ENCODE data around the gene MDM2. TPM values are rescaled to one million over a fixed set of nuclear protein-coding genes. Genes with fewer than 3 reads are reported as not detected.

The MDM2 gene
- total and polyA plus RNA-seq, 2 of the 8 experiments (the other 6 are each of a cell fraction or from before 2014, with no cell fraction given), result 15.1 to 115 TPM

DNA sequence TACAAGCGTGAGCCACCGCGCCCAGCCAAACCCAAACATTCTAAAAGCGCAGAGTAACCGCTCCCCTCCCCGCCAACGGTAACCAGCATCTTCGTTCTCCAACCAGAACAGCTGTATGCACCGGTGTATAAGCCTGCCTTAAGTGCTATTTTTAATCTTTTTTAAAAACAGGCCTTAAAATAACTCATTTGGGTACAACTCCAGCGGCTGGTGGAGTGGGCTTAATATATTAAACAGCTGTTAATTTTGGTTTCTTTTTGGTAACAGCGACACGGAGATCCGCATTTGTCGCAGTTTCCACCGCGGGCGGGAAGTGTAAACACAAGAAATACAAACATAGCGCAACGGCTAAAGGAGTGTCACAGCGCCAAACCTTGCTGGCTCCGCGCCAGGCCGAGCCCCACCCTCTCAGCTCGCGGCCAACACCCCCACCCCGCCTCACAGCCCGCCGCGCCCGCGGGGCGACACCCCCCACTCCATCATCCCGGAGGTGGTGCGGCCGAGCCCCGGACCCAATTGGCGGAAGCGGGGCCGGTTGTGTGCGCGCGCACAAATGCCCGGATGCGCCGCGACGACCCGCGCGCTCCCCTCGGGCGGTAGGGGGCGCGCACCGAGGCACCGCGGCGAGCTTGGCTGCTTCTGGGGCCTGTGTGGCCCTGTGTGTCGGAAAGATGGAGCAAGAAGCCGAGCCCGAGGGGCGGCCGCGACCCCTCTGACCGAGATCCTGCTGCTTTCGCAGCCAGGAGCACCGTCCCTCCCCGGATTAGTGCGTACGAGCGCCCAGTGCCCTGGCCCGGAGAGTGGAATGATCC lies at the start of gene MDM2 (continued):
- TF ChIP-seq RXRA (IDR thresholded peaks at IDR 0.05; ENCODE audit: insufficient read depth, low read depth, low read length) (no peak), BACH1 (IDR thresholded peaks at IDR 0.05; ENCODE audit: low read length) (no peak)

Measured in H1 (cell line).